OCI-LY7 (cell line): Measurements from ENCODE around the gene MYCBPAP.

Experiments
- EZH2phosphoT487 ChIP-seq: fragments of 200-600 bp; sonication (generic); IDR thresholded peaks from 2 replicates; pipeline ENCODE4 v1.6.1; 2018; ENCODE audit warnings: low read depth, borderline replicate concordance, mild to moderate bottlenecking, mixed run types, antibody characterized with exemption, low read length, moderate library complexity, mixed read lengths
- TF ChIP-seq, protein P1 (sequence below): fragments of 200-600 bp; sonication (generic); conservative IDR thresholded peaks from 2 replicates; pipeline ENCODE4 v1.5.1; 2014; ENCODE audit warnings: mild to moderate bottlenecking, antibody characterized with exemption, low read length, moderate library complexity, mixed read lengths

DNA sequence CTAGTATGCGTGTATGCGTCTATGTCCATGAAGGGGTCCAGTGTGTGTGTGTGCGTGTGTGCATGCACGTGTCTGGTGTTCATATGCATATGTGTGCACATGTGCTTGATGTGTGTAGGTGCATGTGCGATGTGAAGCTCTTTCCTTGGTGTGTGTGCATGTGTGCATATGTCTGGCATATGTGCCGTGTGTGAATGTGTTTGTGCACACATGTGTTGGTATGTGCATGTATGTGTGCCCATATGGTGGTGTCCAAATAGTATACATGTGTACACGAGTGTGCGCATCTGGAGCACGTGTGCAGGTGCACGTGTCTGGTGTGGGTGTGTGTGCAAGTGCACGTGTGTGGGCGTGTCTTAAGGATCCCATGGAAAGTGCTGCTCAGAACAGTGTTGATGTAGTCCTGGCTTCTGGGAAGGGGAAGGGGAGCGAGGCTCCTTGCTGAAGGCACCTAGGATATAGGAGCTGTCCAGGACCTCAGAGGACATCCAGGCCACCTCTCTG lies 69.3 kb downstream of the MYCBPAP start:
- TF ChIP-seq, protein P1, sequence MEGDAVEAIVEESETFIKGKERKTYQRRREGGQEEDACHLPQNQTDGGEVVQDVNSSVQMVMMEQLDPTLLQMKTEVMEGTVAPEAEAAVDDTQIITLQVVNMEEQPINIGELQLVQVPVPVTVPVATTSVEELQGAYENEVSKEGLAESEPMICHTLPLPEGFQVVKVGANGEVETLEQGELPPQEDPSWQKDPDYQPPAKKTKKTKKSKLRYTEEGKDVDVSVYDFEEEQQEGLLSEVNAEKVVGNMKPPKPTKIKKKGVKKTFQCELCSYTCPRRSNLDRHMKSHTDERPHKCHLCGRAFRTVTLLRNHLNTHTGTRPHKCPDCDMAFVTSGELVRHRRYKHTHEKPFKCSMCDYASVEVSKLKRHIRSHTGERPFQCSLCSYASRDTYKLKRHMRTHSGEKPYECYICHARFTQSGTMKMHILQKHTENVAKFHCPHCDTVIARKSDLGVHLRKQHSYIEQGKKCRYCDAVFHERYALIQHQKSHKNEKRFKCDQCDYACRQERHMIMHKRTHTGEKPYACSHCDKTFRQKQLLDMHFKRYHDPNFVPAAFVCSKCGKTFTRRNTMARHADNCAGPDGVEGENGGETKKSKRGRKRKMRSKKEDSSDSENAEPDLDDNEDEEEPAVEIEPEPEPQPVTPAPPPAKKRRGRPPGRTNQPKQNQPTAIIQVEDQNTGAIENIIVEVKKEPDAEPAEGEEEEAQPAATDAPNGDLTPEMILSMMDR = no peak
- no peak for TF ChIP-seq EZH2phosphoT487
